ENCODE data around the gene ZBTB16. TPM values are rescaled to one million over a fixed set of nuclear protein-coding genes. Genes with fewer than 3 reads are reported as not detected.

ZBTB16 gene
- total RNA-seq, 4 donors from 2014 or later = 82.7 to 375 (median 189) TPM

DNA sequence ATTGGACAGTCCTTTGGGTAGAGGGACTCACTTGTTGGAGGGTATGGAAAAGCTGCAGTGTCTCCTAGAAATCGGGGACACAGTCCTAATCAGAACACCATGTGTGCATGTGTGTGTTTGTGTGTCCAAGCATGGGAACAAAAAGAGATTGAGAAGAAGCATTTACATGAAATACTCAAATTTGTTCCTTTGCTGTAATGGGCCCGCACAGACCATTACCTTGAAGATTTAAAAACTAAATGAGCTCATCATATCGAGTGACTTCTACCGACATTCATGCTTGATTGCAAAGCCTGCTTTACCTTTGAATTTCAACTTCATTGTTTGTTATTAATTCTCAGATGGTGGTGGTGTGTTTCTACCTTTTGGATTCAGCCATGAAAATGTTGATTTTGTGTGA is 106.9 kb downstream of the ZBTB16 start:
- ATAC-seq (ENCODE audit: low FRiP score) = no peak
- TF ChIP-seq, protein P1, sequence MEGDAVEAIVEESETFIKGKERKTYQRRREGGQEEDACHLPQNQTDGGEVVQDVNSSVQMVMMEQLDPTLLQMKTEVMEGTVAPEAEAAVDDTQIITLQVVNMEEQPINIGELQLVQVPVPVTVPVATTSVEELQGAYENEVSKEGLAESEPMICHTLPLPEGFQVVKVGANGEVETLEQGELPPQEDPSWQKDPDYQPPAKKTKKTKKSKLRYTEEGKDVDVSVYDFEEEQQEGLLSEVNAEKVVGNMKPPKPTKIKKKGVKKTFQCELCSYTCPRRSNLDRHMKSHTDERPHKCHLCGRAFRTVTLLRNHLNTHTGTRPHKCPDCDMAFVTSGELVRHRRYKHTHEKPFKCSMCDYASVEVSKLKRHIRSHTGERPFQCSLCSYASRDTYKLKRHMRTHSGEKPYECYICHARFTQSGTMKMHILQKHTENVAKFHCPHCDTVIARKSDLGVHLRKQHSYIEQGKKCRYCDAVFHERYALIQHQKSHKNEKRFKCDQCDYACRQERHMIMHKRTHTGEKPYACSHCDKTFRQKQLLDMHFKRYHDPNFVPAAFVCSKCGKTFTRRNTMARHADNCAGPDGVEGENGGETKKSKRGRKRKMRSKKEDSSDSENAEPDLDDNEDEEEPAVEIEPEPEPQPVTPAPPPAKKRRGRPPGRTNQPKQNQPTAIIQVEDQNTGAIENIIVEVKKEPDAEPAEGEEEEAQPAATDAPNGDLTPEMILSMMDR (IDR thresholded peaks at IDR 0.05) = no peak
- no peak for DNase-seq (ENCODE audit: low spot score)

GRCh38 chr11:114166897-114167323 is 107.4 kb downstream of the ZBTB16 start:
- DNase-seq (ENCODE audit: low spot score) (no peak), ATAC-seq (ENCODE audit: low FRiP score) (no peak)

GRCh38 chr11:114167355-114167754 is 107.8 kb downstream of the ZBTB16 start:
- no peak for DNase-seq (ENCODE audit: low spot score)

More at GRCh38 chr11:114166897-114167323, 107.4 kb downstream of the ZBTB16 start:
- TF ChIP-seq, protein P1 (IDR thresholded peaks at IDR 0.05) = no peak

DNA sequence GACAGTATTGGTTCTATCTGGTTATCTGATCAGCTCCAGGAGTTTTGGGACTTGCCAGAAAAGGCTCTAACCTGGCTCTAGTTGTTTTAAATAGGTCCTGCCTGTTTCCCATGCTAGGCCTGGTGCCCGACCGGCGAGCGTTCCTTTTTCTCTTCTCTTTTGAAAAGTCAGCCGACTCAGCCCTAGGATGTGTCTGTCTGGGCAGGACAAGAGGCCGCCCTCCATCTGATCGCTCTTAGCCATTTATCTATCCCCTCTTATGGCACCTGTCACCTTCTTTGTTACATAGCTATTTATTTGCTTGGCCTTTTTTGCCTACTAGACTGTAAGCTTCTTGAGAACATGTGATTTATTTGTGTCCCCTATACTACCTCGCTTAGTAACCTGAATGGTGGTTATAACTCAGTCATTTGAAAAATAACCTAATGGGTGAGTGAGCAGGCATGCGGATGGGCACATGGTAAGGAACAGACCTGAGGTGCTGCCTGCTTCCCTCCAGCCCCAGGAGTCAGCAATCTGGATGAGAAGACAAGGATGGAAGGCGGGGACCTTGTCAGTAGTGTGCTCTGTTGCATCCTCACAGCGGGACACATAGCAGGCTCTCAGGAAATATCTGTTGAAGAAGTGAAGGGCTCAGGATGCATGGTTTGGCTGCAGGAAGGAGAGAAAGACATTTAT is 108.4 kb downstream of the ZBTB16 start:
- DNase-seq (ENCODE audit: low spot score) (no peak), ATAC-seq (ENCODE audit: low FRiP score) (no peak)
- TF ChIP-seq, protein P1 (IDR thresholded peaks at IDR 0.05) = no peak

More at GRCh38 chr11:114167355-114167754, 107.8 kb downstream of the ZBTB16 start:
- no peak for ATAC-seq (ENCODE audit: low FRiP score)
- TF ChIP-seq, protein P1 (IDR thresholded peaks at IDR 0.05) = no peak

GRCh38 chr11:114168691-114169090 is 109.2 kb downstream of the ZBTB16 start:
- no peak for ATAC-seq (ENCODE audit: low FRiP score)
- TF ChIP-seq, protein P1 (IDR thresholded peaks at IDR 0.05) = no peak
- DNase-seq (ENCODE audit: low spot score) = no peak

GRCh38 chr11:114169321-114169749 is 109.8 kb downstream of the ZBTB16 start:
- ATAC-seq (ENCODE audit: low FRiP score) (no peak), DNase-seq (ENCODE audit: low spot score) (no peak)
- TF ChIP-seq, protein P1 (IDR thresholded peaks at IDR 0.05) = no peak

- TF ChIP-seq, protein P1 (IDR thresholded peaks at IDR 0.05) = no peak
- ATAC-seq (ENCODE audit: low FRiP score) = no peak
- DNase-seq (ENCODE audit: low spot score) = no peak
Measured at GRCh38 chr11:114169821-114170220, 110.3 kb downstream of the ZBTB16 start.

All from omental fat pad (tissue), 4 donors.